Measurements from ENCODE around the gene HLTF. TPM values are rescaled to one million over a fixed set of nuclear protein-coding genes. Genes with fewer than 3 reads are reported as not detected.
A peak's percentile ranks its signal among the peaks of the same experiment; 100 is the strongest.

HLTF gene
- total RNA-seq, 2 donors from 2014 or later: 24.5 to 28.2 TPM

DNA sequence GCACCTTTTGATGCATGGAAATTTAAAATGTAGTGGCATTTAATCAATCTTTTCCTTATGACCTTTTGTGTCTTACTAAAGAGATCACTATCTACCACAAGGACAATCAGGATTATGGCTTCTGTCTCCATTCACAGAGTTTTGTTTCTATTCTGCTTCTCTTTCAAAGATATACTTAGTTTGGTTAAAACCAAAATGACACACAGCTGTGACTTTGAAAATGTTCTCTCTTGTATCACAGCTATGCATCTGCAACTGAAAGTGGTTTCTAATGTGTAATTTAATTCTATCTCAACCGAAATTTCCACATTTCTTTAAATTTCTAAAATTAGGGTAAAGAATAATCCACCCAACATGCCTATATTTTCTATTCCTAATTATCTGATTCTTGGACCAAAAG, 27.7 kb downstream of the HLTF start:
- H3K9me3 Mint-ChIP-seq: no peaks in the 10 kb centered on the region
- H3K4me1 Mint-ChIP-seq: no peaks in the 10 kb centered on the region
- no peak overlapping the region for H3K4me3 Mint-ChIP-seq
- ATAC-seq (replicated peaks): no peak
- H3K36me3 Mint-ChIP-seq (ENCODE audit: low read depth): peaks cover 70% of the 10 kb centered on the region
- no peaks in the 10 kb centered on the region for H3K27me3 Mint-ChIP-seq
- H3K27ac Mint-ChIP-seq: peak overlapping the region; percentile 16

DNA sequence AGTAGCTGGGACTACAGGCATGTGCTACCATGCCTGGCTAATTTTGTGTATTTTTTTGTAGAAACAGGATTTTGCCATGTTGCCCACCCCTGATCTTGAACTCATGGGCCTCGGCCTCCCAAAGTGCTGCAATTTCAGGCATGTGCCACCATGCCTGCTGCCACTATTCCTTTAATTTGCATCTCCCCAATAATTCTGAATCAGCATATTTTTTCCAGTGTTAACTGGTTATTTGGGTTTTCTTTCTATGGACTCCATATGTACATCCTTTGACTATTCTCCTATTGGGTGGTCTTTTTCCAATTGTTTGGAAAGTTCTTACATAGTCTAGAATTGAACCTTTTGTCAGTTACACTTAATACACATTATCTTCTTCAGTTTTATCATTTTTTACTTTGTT, 28.1 kb downstream of the HLTF start:
- peak overlapping the region; percentile 16 for H3K27ac Mint-ChIP-seq
- no peaks in the 10 kb centered on the region for H3K27me3 Mint-ChIP-seq
- H3K36me3 Mint-ChIP-seq (ENCODE audit: low read depth): peaks cover 72% of the 10 kb centered on the region
- H3K4me3 Mint-ChIP-seq: no peak overlapping the region
- H3K4me1 Mint-ChIP-seq: no peaks in the 10 kb centered on the region
- no peak for ATAC-seq (replicated peaks)
- no peaks in the 10 kb centered on the region for H3K9me3 Mint-ChIP-seq

DNA sequence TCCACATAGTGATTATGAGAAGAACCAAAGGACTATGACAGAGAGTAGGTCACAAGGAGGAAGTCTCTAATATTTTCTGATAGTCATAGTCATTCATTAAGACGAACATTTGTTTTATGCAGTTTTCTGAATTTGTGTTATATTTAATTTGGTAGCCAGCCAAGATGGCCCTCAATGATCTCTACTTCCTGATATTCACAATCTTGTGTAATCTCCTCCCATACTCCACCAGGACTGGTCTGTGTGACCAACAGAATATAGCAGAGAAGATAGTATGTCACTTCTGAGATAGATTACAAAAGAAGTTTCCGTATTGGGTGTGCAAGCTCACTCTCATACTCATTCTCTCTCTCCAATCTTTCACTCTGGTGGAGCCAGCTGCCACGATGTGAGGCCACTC, 30.8 kb downstream of the HLTF start:
- ATAC-seq (replicated peaks): no peak
- peaks cover 77% of the 10 kb centered on the region for H3K36me3 Mint-ChIP-seq (ENCODE audit: low read depth)
- H3K9me3 Mint-ChIP-seq: no peaks in the 10 kb centered on the region
- no peaks in the 10 kb centered on the region for H3K4me1 Mint-ChIP-seq
- H3K27me3 Mint-ChIP-seq: no peaks in the 10 kb centered on the region
- no peak overlapping the region for H3K27ac Mint-ChIP-seq
- no peak overlapping the region for H3K4me3 Mint-ChIP-seq

DNA sequence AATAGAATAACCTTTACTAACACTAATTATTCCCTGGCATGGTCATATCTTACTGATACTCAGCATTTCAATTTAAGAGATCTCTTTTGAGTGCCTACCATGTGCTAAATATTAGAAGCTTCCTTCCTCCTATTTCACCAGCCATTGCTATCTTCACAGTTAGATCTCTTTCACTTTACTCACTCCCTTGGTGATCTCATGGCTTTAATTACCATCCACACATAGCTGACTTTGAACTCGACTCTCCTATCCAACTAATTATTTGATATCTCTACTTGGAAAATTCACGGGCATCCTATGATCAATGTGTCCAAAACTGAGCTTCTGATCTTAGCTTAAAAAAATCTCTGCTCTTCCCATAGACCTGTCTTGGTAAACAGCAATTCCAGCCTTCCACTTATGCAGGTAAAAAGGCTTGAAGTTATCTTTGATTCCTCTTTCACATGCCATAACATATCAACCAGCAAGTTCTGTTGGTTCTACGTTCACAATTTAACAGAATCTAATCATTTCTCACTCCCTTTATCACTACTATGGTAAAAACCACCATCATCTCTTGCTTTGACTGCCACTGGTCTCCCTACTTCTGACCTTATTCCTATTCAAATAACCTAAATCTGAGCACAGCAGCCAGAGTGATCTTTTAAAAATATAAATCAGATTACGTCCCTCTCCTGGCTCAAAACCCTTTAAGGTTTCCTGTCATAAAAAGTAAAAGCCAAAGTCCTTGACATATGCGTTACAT, 41.8 kb downstream of the HLTF start:
- Mint-ChIP-seq H3K9me3 (no peaks in the 10 kb centered on the region), H3K4me3 (no peak overlapping the region), H3K4me1 (peaks cover 19% of the 10 kb centered on the region), H3K36me3 (ENCODE audit: low read depth) (peaks cover 60% of the 10 kb centered on the region), H3K27ac (peak overlapping the region; percentile 7), H3K27me3 (no peaks in the 10 kb centered on the region)
- ATAC-seq (replicated peaks): peak; percentile 42

DNA sequence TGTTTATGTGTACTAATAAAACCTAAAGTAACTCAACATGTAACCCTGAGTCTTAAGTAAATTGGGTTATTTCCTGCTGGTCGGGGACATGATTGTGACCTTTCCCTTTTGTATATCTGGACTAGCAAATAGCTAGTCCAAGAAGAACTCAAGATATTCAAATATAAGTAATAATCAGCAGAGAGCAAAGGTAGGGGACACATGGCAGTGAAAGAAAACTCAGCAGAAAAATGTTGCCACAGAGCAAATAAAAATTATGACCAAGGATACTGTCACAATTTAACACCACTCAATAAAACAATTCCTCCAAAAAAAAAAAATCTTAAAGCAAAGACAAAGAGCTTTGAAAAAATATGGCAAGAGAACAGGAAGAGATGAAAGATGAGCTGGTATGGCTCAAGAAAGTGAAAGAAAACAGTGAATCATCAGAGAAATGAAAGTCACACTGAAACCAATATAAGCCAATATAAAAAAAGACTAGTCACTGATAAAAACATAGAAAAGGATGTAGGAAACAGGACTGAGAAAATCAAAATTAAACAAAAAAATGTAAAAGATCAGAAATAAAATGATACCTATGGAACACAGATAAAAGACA, 43.4 kb downstream of the HLTF start:
- peak overlapping the region; percentile 69 for H3K27ac Mint-ChIP-seq
- H3K36me3 Mint-ChIP-seq (ENCODE audit: low read depth): peaks cover 65% of the 10 kb centered on the region
- H3K4me3 Mint-ChIP-seq: peak overlapping the region; percentile 35

DNA sequence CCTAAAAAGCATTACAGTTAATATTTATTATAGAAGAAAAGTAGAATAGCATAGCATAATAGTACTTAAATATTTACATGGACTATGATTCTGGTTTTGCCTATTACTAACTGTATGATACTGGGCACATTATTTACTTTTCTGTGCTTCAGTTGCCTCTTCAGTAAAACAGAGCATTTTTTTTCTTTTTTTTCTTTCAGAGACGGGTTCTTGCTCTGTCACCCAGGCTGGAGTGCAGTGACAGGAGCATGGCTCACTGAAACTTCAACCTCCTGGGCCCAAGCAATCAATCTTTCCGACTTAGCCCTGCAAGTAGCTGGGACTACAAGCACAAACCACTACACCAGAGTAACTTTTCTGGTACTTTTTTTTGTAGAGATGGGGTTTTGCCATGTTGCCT, 48.0 kb downstream of the HLTF start:
- no peaks in the 10 kb centered on the region for H3K9me3 Mint-ChIP-seq
- peaks cover 36% of the 10 kb centered on the region for H3K36me3 Mint-ChIP-seq (ENCODE audit: low read depth)
- no peaks in the 10 kb centered on the region for H3K27me3 Mint-ChIP-seq
- peaks cover 10% of the 10 kb centered on the region for H3K4me1 Mint-ChIP-seq
- ATAC-seq (replicated peaks): no peak
- no peak overlapping the region for H3K4me3 Mint-ChIP-seq
- no peak overlapping the region for H3K27ac Mint-ChIP-seq

More for the DNA sequence above, 43.4 kb downstream of the HLTF start:
- H3K4me1 Mint-ChIP-seq: peaks cover 19% of the 10 kb centered on the region
- no peaks in the 10 kb centered on the region for H3K9me3 Mint-ChIP-seq
- ATAC-seq (replicated peaks): peak; percentile 93
- no peaks in the 10 kb centered on the region for H3K27me3 Mint-ChIP-seq

DNA sequence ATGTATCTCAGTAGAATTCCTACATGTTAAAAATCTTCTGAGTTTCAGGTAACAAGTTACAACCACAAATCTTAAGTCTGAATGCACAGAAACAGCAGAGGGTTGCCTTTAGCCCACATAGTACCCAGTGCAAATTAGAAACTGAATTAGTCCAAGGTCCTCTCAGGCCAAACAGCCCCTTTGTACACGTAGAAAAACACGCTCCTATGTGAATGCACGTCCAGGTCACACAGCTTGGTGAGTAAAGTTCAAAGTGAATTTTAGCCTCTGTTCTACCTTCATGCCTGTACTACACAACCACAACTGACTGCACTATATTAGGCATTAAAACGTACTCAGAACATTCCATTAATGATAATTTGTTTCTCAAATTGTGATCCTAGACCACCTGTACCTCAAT, 48.6 kb downstream of the HLTF start:
- Mint-ChIP-seq H3K27ac (no peak overlapping the region), H3K9me3 (no peaks in the 10 kb centered on the region), H3K4me1 (peaks cover 4% of the 10 kb centered on the region), H3K27me3 (no peaks in the 10 kb centered on the region), H3K4me3 (no peak overlapping the region), H3K36me3 (ENCODE audit: low read depth) (peaks cover 41% of the 10 kb centered on the region)
- no peak for ATAC-seq (replicated peaks)

DNA sequence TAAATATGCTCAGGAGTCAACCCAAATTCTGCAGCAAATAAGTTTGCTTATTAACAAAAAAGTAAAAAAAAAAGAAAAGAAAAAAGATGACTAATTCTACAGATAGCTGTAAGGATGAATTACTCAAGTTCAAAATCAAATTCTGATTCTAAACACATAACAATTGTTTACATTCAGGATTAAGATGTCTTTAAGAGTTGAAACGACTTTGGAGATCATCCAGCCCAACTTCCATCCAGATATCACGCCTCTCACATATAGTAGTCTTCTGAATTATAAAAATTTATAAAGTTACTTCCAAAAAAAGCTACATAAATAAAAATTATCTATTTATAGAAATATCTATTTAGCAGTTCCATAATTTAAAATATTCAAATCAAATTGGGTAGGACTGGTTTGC, 55.2 kb downstream of the HLTF start:
- ATAC-seq (replicated peaks): no peak
- Mint-ChIP-seq H3K27ac (peak overlapping the region; percentile 12), H3K27me3 (no peaks in the 10 kb centered on the region), H3K9me3 (no peaks in the 10 kb centered on the region), H3K36me3 (ENCODE audit: low read depth) (peaks cover 63% of the 10 kb centered on the region), H3K4me1 (no peaks in the 10 kb centered on the region), H3K4me3 (no peak overlapping the region)

DNA sequence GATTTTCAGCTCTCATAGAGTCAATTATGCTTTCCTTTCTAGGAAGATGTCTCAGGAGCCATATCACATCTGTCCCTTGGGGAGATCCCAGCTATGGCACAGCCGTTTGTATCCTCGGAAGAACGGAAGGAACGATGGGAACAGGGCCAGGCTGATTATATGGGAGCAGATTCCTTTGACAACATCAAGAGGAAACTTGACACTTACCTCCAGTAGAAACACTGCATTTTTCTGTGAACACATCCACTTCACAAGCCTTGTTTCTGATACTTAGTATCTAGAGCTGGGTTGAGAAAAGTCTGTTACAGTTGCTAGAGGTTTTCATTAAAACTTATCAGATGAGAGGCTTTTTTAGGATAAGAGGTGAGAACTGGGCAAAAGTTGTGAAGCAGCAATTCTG, 59.6 kb downstream of the HLTF start:
- Mint-ChIP-seq H3K9me3 (no peaks in the 10 kb centered on the region), H3K27me3 (no peaks in the 10 kb centered on the region), H3K4me3 (no peak overlapping the region), H3K27ac (no peak overlapping the region), H3K36me3 (ENCODE audit: low read depth) (peaks cover 84% of the 10 kb centered on the region), H3K4me1 (no peaks in the 10 kb centered on the region)
- no peak for ATAC-seq (replicated peaks)

DNA sequence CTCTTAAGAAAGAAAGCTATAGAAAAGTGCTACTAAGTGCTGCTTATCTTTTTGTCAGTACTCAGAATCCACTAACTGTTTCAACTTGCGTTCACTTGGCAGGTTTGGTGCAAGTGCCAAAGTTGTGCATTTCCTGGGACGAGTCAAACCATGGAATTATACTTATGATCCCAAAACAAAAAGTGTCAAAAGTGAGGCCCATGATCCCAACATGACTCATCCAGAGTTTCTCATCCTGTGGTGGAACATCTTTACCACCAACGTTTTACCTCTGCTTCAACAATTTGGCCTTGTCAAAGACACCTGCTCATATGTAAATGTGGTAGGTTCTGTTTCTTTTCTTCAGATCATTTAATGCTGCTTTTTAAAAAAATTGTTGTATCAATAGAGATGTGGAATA, 62.4 kb downstream of the HLTF start:
- peaks cover 86% of the 10 kb centered on the region for H3K36me3 Mint-ChIP-seq (ENCODE audit: low read depth)
- H3K4me1 Mint-ChIP-seq: peaks cover 11% of the 10 kb centered on the region

DNA sequence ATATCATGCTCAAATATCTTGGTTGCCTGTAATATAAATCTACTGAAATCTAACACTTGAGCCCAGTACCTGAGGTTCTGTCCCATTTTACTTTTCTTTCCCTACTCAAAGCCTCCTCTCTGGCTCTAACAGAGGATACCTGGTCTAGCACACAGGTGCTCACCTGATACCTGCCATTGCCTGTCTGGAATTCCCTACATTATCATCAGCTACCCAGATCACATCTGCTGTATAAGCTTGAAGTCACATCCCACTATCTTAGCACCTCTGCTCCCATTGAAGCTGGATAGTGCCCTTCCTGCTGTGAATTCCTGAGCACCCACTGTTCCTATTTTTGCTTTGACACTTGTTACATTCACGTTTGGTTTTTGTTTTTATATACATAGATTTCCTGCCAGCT, 64.5 kb downstream of the HLTF start:
- ATAC-seq (replicated peaks): no peak
- H3K4me3 Mint-ChIP-seq: no peak overlapping the region
- H3K27me3 Mint-ChIP-seq: no peaks in the 10 kb centered on the region
- no peak overlapping the region for H3K27ac Mint-ChIP-seq
- peaks cover 81% of the 10 kb centered on the region for H3K36me3 Mint-ChIP-seq (ENCODE audit: low read depth)
- no peaks in the 10 kb centered on the region for H3K9me3 Mint-ChIP-seq
- peaks cover 11% of the 10 kb centered on the region for H3K4me1 Mint-ChIP-seq

More for the DNA sequence above, 62.4 kb downstream of the HLTF start:
- H3K27me3 Mint-ChIP-seq: no peaks in the 10 kb centered on the region
- H3K9me3 Mint-ChIP-seq: no peaks in the 10 kb centered on the region
- peak; percentile 10 for ATAC-seq (replicated peaks)
- no peak overlapping the region for H3K27ac Mint-ChIP-seq
- no peak overlapping the region for H3K4me3 Mint-ChIP-seq

DNA sequence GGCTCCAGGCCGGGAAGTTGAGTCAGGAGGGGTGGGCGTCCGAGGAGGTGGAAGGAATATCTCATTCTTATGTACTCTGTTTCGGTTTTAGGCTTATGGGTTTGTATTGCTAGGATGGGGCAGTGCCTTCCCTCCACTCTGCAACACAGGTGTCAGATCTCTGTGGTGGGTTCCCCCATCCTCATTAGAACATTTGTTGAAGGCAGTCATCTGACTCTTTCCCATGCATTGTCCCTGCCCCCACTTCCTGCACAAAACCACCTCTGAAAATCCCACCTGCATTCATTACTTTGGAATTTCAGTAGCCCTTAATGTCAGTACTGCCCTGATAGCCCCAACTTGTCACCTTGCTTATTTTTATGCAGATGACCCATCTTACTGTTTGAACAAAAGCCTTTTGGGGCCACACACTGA, 65.5 kb downstream of the HLTF start:
- Mint-ChIP-seq H3K27me3 (no peaks in the 10 kb centered on the region), H3K36me3 (ENCODE audit: low read depth) (peaks cover 81% of the 10 kb centered on the region), H3K9me3 (no peaks in the 10 kb centered on the region), H3K27ac (peak overlapping the region; percentile 14), H3K4me1 (peaks cover 17% of the 10 kb centered on the region), H3K4me3 (peak overlapping the region; percentile 36)
- peak; percentile 71 for ATAC-seq (replicated peaks)

DNA sequence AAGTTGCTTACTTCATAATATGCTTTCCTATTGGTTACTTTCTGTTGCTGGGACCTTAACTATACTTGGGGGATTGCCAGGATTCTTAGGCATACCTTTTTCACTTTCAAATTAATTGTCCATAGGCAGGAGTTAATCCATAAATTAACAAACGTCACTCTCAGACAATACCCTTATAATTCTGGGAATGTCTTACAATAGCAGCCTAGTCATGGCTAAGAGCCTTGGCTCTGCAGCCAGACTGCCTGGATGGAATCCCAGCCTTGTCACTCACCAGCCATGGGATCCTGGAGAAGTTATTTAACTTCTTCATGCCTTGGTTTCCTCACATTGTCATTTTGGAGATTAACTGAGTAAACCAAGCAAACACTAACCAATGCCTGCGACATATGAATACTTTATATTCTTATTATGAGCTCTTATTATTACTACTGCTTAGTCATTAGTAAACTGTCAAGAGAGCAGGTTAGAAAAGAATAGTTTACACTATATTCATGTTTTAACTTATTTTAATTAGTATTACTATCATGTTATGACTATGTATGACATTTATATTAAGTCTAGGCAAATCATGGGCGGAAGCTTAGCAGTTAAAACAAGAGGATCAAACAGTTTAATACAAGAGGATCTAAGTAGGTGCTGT, 66.0 kb downstream of the HLTF start:
- Mint-ChIP-seq H3K9me3 (no peaks in the 10 kb centered on the region), H3K27me3 (no peaks in the 10 kb centered on the region), H3K36me3 (ENCODE audit: low read depth) (peaks cover 82% of the 10 kb centered on the region), H3K4me3 (peak overlapping the region; percentile 36), H3K27ac (peak overlapping the region; percentile 14), H3K4me1 (peaks cover 21% of the 10 kb centered on the region)
- peak; percentile 39 for ATAC-seq (replicated peaks)

DNA sequence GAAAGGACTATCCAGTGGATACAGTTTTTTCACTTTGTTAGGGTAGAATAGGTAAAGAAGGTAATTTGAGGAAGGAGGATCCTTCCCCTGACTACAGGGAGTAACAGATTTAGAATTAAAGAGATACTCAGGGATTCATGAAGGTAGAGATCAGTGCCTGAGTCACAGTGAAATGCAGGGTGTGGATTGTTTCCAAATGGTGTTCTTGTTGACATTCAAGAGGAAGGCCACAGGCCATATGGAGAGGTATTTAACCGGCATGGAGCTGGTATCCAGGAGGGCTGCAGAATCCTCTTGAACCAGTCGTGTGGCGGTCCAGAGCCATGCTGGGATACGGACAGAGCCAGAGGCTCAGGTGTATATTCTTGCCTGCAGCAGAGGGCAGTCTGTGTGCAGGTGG, 66.8 kb downstream of the HLTF start:
- Mint-ChIP-seq H3K36me3 (ENCODE audit: low read depth) (peaks cover 82% of the 10 kb centered on the region), H3K4me1 (peaks cover 24% of the 10 kb centered on the region), H3K9me3 (no peaks in the 10 kb centered on the region), H3K4me3 (no peak overlapping the region), H3K27ac (no peak overlapping the region), H3K27me3 (no peaks in the 10 kb centered on the region)
- no peak for ATAC-seq (replicated peaks)

DNA sequence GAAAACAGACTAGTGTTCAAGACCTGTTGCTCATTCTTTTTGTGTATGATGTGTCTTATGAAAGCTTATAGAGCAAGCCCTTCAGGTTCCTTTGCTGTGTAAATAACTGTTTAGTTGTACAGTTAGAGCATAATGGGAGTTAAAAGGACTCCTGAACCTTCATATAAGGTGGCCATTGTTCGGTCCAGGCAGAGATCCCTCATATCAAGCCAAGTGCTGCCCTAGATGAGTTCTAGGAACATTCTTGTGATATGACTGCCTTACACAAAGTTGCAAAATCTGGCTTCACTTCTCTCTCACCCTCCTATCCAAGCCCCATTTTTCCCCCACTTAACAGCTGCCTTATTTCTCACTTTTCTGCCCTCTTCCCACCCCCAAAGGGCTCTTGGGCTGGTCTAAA, 68.1 kb downstream of the HLTF start:
- Mint-ChIP-seq H3K36me3 (ENCODE audit: low read depth) (peaks cover 79% of the 10 kb centered on the region), H3K27me3 (no peaks in the 10 kb centered on the region), H3K27ac (no peak overlapping the region), H3K4me3 (no peak overlapping the region), H3K4me1 (peaks cover 33% of the 10 kb centered on the region), H3K9me3 (no peaks in the 10 kb centered on the region)
- ATAC-seq (replicated peaks): peak; percentile 21
